HepG2 (cell line): ENCODE data around the gene GMPR. TPM values are rescaled to one million over a fixed set of nuclear protein-coding genes. Genes with fewer than 3 reads are reported as not detected.

Experiments used
- AKAP8 ChIP-seq: sonication (generic); formaldehyde crosslinking; IDR thresholded peaks from 2 replicates; pipeline ENCODE4 v1.5.1; 2020; ENCODE audit warnings: mild to moderate bottlenecking, missing genetic modification reagents
- BCL6 ChIP-seq: IDR thresholded peaks from 2 replicates; pipeline ENCODE4 v1.6.1; 2016; ENCODE audit warnings: missing genetic modification reagents, missing compliant biosample characterization
- BRD4 ChIP-seq: sonication (generic); formaldehyde crosslinking; IDR thresholded peaks from 2 replicates; pipeline ENCODE4 v1.4.0; 2020; ENCODE audit warnings: missing genetic modification reagents
- CBX2 ChIP-seq, 2 experiments: fragments of 200-600 bp in 1 of 2; sonication (generic); formaldehyde crosslinking in 1 of 2; IDR thresholded peaks; 2 replicates each; pipeline versions ENCODE4 v1.7.0 to v1.8.1; 2018 to 2022; ENCODE audit warnings: low read depth in 2 of 2, low read length in 1 of 2, mild to moderate bottlenecking in 1 of 2, missing genetic modification reagents in 1 of 2
- CEBPZ ChIP-seq: IDR thresholded peaks from 2 replicates; pipeline ENCODE4 v1.6.1; 2012; ENCODE audit warnings: low read length, improper control_type of control experiment
- HHEX ChIP-seq: IDR thresholded peaks from 2 replicates; pipeline ENCODE4 v1.6.1; 2016; ENCODE audit warnings: control low read depth
- HOMEZ ChIP-seq: IDR thresholded peaks from 2 replicates; pipeline ENCODE4 v1.6.1; 2016; ENCODE audit warnings: low read depth
- KDM3A ChIP-seq: IDR thresholded peaks from 2 replicates; pipeline ENCODE4 v1.6.1; 2018; ENCODE audit warnings: low read depth, missing compliant biosample characterization
- KDM4B ChIP-seq: sonication (generic); formaldehyde crosslinking; IDR thresholded peaks from 2 replicates; pipeline ENCODE4 v1.4.0; 2020; ENCODE audit warnings: missing genetic modification reagents
- LCORL ChIP-seq, 2 experiments: fragments of 450-650 bp in 1 of 2; sonication (generic) in 1 of 2; formaldehyde crosslinking in 1 of 2; IDR thresholded peaks; 2 replicates each; pipeline versions ENCODE4 v1.5.0 to v1.6.1; 2017 to 2020; ENCODE audit warnings: antibody characterized with exemption in 1 of 2, missing genetic modification reagents in 1 of 2
- MAF1 ChIP-seq: sonication (generic); formaldehyde crosslinking; IDR thresholded peaks from 2 replicates; pipeline ENCODE4 v1.5.0; 2020; ENCODE audit warnings: missing genetic modification reagents, borderline replicate concordance
- MATR3 ChIP-seq: sonication (generic); formaldehyde crosslinking; IDR thresholded peaks from 2 replicates; pipeline ENCODE4 v1.4.0; 2020; ENCODE audit warnings: missing genetic modification reagents
- MED1 ChIP-seq: sonication (generic); formaldehyde crosslinking; IDR thresholded peaks from 2 replicates; pipeline ENCODE4 v1.4.0; 2020; ENCODE audit warnings: missing genetic modification reagents
- MIXL1 ChIP-seq: IDR thresholded peaks from 2 replicates; pipeline ENCODE4 v1.6.1; 2016
- NCOA5 ChIP-seq: sonication (generic); formaldehyde crosslinking; IDR thresholded peaks from 2 replicates; pipeline ENCODE4 v1.4.0; 2020; ENCODE audit warnings: missing genetic modification reagents
- NR2F1 ChIP-seq, 2 experiments: fragments of 450-650 bp in 1 of 2; formaldehyde crosslinking in 1 of 2; IDR thresholded peaks; 2 replicates each; pipeline versions ENCODE4 v1.5.0 to v1.6.1; 2016 to 2020; ENCODE audit warnings: mild to moderate bottlenecking in 1 of 2, missing compliant biosample characterization in 1 of 2, missing genetic modification reagents in 1 of 2, moderate library complexity in 1 of 2
- REPIN1 ChIP-seq: sonication (generic); formaldehyde crosslinking; IDR thresholded peaks from 2 replicates; pipeline ENCODE4 v1.8.0; 2022; ENCODE audit warnings: missing genetic modification reagents, low read depth, mild to moderate bottlenecking, borderline replicate concordance
- SIX4 ChIP-seq: sonication (generic); formaldehyde crosslinking; IDR thresholded peaks from 2 replicates; pipeline ENCODE4 v1.4.0; 2020; ENCODE audit warnings: missing genetic modification reagents
- SP5 ChIP-seq: IDR thresholded peaks from 2 replicates; pipeline ENCODE4 v1.6.1; 2016; ENCODE audit warnings: low read depth, borderline replicate concordance
- XRCC5 ChIP-seq: fragments of 200-400 bp; formaldehyde crosslinking; optimal IDR thresholded peaks from 2 replicates; pipeline ENCODE3; 2017; ENCODE audit warnings: mild to moderate bottlenecking, low read length
- ZBTB39 ChIP-seq: sonication (generic); formaldehyde crosslinking; IDR thresholded peaks from 2 replicates; pipeline ENCODE4 v1.5.0; 2020; ENCODE audit warnings: missing genetic modification reagents
- ZFY ChIP-seq: sonication (generic); formaldehyde crosslinking; IDR thresholded peaks from 2 replicates; pipeline ENCODE4 v1.4.0; 2020; ENCODE audit warnings: missing genetic modification reagents
- ZKSCAN8 ChIP-seq: IDR thresholded peaks from 2 replicates; pipeline ENCODE4 v1.6.1; 2016; ENCODE audit warnings: borderline replicate concordance, missing genetic modification reagents, missing compliant biosample characterization
- ZNF260 ChIP-seq: sonication (generic); formaldehyde crosslinking; IDR thresholded peaks from 2 replicates; pipeline ENCODE4 v1.4.0; 2020; ENCODE audit warnings: missing genetic modification reagents, low read depth, mild to moderate bottlenecking, borderline replicate concordance
- ZNF367 ChIP-seq: sonication (generic); formaldehyde crosslinking; IDR thresholded peaks from 2 replicates; pipeline ENCODE4 v1.4.0; 2020; ENCODE audit warnings: missing genetic modification reagents, borderline replicate concordance
- ZNF614 ChIP-seq: IDR thresholded peaks from 2 replicates; pipeline ENCODE4 v1.6.1; 2018; ENCODE audit warnings: missing biosample characterization, missing genetic modification reagents, inconsistent platforms, borderline replicate concordance
- polyA plus RNA-seq, 8 experiments: library from polyadenylated mRNA; depleted of rRNA in 3 of 8; stranded (reverse) in 7 of 8; unstranded in 1 of 8; fragments of >200 nt; fragmentation: Illumina TruSeq in 4 of 8; extraction: Trizol in 4 of 8; gene quantifications; 2 replicates each; pipeline versions ENCODE4 v1.2.1 to v1.2.3, GENCODE V29; 2011 to 2016; ENCODE audit warnings: low read depth in 4 of 8, missing spikeins in 1 of 8, mixed read lengths in 1 of 8; ENCODE audit not compliant: insufficient read depth in 1 of 8
- total RNA-seq, 5 experiments: library from RNA; depleted of rRNA; stranded (reverse); fragments of >200 nt; fragmentation: Illumina TruSeq; extraction: Trizol; gene quantifications; 2 replicates each; pipeline ENCODE4 v1.2.3, GENCODE V29; 2016; ENCODE audit warnings: low read depth in 1 of 5

GMPR gene
- total and polyA plus RNA-seq, 2 of the 13 experiments (the other 11 are each of a cell fraction or from before 2014, with no cell fraction given), result not detected

- TF ChIP-seq CBX2 (IDR thresholded peaks at IDR 0.05; ENCODE audit: low read depth, low read length), result no peak
- TF ChIP-seq CBX2 (CRISPR knock-in tag; IDR thresholded peaks at IDR 0.05; ENCODE audit: low read depth), result no peak
- TF ChIP-seq MATR3, result no peak
- no peak for TF ChIP-seq SP5 (CRISPR knock-in tag)
- TF ChIP-seq MIXL1 (CRISPR knock-in tag), result no peak
- TF ChIP-seq AKAP8 (CRISPR knock-in tag), result no peak
- TF ChIP-seq NR2F1 (CRISPR knock-in tag; IDR thresholded peaks at IDR 0.05), result no peak
- TF ChIP-seq ZFY (CRISPR knock-in tag), result no peak
- no peak for TF ChIP-seq ZNF260 (CRISPR knock-in tag)
- no peak for TF ChIP-seq NCOA5
- TF ChIP-seq BCL6 (CRISPR knock-in tag), result no peak
- TF ChIP-seq SIX4 (CRISPR knock-in tag), result no peak
- TF ChIP-seq MED1 (CRISPR knock-in tag), result no peak
- no peak for TF ChIP-seq HHEX (CRISPR knock-in tag)
- no peak for TF ChIP-seq KDM3A (CRISPR knock-in tag)
- TF ChIP-seq ZKSCAN8 (CRISPR knock-in tag), result no peak
- no peak for TF ChIP-seq HOMEZ (CRISPR knock-in tag)
- no peak for TF ChIP-seq ZNF367
- TF ChIP-seq XRCC5, result no peak
- no peak for TF ChIP-seq ZNF614 (CRISPR knock-in tag)
- TF ChIP-seq REPIN1 (CRISPR knock-in tag), result no peak
- no peak for TF ChIP-seq KDM4B
- no peak for TF ChIP-seq MAF1 (CRISPR knock-in tag)
- 0 out of 2 replicates have a peak, but pooled peaks have one; percentile 37 for TF ChIP-seq ZBTB39 (CRISPR knock-in tag)
- no peak for TF ChIP-seq BRD4 (CRISPR knock-in tag)
- no peak for TF ChIP-seq LCORL (IDR thresholded peaks at IDR 0.05)
- TF ChIP-seq LCORL (CRISPR knock-in tag; IDR thresholded peaks at IDR 0.05), result 0 out of 2 replicates have a peak, but pooled peaks have one; percentile 33
- TF ChIP-seq CEBPZ, result no peak
Measured at GRCh38 chr6:16285467-16286150, 47.2 kb downstream of the GMPR start (continued).
